Trophoblast cell (in vitro differentiated cells and primary cell): ENCODE results near the gene TNS3.

Source experiments
- DNase-seq, 2 donors: peaks; one replicate each; pipeline ENCODE4 v3.0.0-alpha.2; 2016
- H2AFZ ChIP-seq: 2 replicates; pipeline ENCODE4 v1.6.1; 2013; ENCODE audit warnings: low read length, moderate library complexity, mild to moderate bottlenecking; ENCODE audit not compliant: insufficient read depth, poor library complexity
- H2AK5ac ChIP-seq: 2 replicates; pipeline ENCODE4 v1.6.1; 2013; ENCODE audit warnings: mild to moderate bottlenecking, low read length
- H2BK120ac ChIP-seq: 2 replicates; pipeline ENCODE4 v1.6.1; 2013; ENCODE audit warnings: low read length, mild to moderate bottlenecking, moderate library complexity; ENCODE audit not compliant: insufficient read depth, poor library complexity
- H2BK12ac ChIP-seq: 2 replicates; pipeline ENCODE4 v1.6.1; 2013; ENCODE audit warnings: mild to moderate bottlenecking, low read length, moderate library complexity
- H2BK5ac ChIP-seq: 2 replicates; pipeline ENCODE4 v1.6.1; 2013; ENCODE audit warnings: low read length, low read depth, moderate library complexity, mild to moderate bottlenecking; ENCODE audit not compliant: poor library complexity
- H3K14ac ChIP-seq: 2 replicates; pipeline ENCODE4 v1.6.1; 2013; ENCODE audit warnings: mild to moderate bottlenecking, low read length
- H3K18ac ChIP-seq: 2 replicates; pipeline ENCODE4 v1.6.1; 2013; ENCODE audit warnings: mild to moderate bottlenecking, low read length
- H3K23ac ChIP-seq: 2 replicates; pipeline ENCODE4 v1.6.1; 2013; ENCODE audit warnings: low read length
- H3K27ac ChIP-seq: 2 replicates; pipeline ENCODE4 v1.5.1; 2013; ENCODE audit warnings: low read depth, mild to moderate bottlenecking, inconsistent platforms, low read length, moderate library complexity
- H3K27me3 ChIP-seq: 2 replicates; pipeline ENCODE4 v1.6.1; 2013; ENCODE audit warnings: inconsistent platforms, mild to moderate bottlenecking, low read length, moderate library complexity; ENCODE audit not compliant: insufficient read depth
- H3K36me3 ChIP-seq, 2 experiments: 1 replicate in 1 of 2; 2 replicates in 1 of 2; pipeline ENCODE4 v1.6.1; 2013; ENCODE audit warnings: low read length in 2 of 2, mild to moderate bottlenecking in 2 of 2, moderate library complexity in 1 of 2; ENCODE audit not compliant: insufficient read depth in 2 of 2, control insufficient read depth in 1 of 2
- H3K4ac ChIP-seq: 2 replicates; pipeline ENCODE4 v1.6.1; 2013; ENCODE audit warnings: low read depth, mild to moderate bottlenecking, low read length, moderate library complexity
- H3K4me1 ChIP-seq, 2 experiments: 1 replicate in 1 of 2; 2 replicates in 1 of 2; pipeline ENCODE4 v1.6.1; 2013; ENCODE audit warnings: low read length in 2 of 2, mild to moderate bottlenecking in 2 of 2, moderate library complexity in 1 of 2; ENCODE audit not compliant: insufficient read depth in 2 of 2, control insufficient read depth in 1 of 2
- H3K4me2 ChIP-seq: 2 replicates; pipeline ENCODE4 v1.6.1; 2013; ENCODE audit warnings: inconsistent platforms, mild to moderate bottlenecking, low read length, moderate library complexity
- H3K4me3 ChIP-seq: 2 replicates; pipeline ENCODE4 v1.5.1; 2013; ENCODE audit warnings: mild to moderate bottlenecking, low read depth, low read length, inconsistent platforms
- H3K79me1 ChIP-seq: one replicate; pipeline ENCODE4 v1.6.1; 2013; ENCODE audit warnings: low read length
- H3K79me2 ChIP-seq: 2 replicates; pipeline ENCODE4 v1.6.1; 2013; ENCODE audit warnings: low read length, mild to moderate bottlenecking; ENCODE audit not compliant: control insufficient read depth, insufficient read depth, poor library complexity
- H3K9ac ChIP-seq: 2 replicates; pipeline ENCODE4 v1.6.1; 2013; ENCODE audit warnings: mild to moderate bottlenecking, low read length
- H3K9me3 ChIP-seq: 2 replicates; pipeline ENCODE4 v1.6.1; 2013; ENCODE audit warnings: low read depth, mild to moderate bottlenecking, control low read depth, inconsistent platforms, low read length; ENCODE audit not compliant: insufficient read depth
- H4K12ac ChIP-seq: 2 replicates; pipeline ENCODE4 v1.6.1; 2013; ENCODE audit warnings: low read depth, mild to moderate bottlenecking, low read length, moderate library complexity
- H4K8ac ChIP-seq: 2 replicates; pipeline ENCODE4 v1.6.1; 2013; ENCODE audit warnings: low read depth, mild to moderate bottlenecking, low read length, moderate library complexity
- H4K91ac ChIP-seq: one replicate; pipeline ENCODE4 v1.6.1; 2013; ENCODE audit warnings: low read depth, mild to moderate bottlenecking, low read length, moderate library complexity
- WGBS: extraction: QIAGEN DNeasy Blood & Tissue Kit; methylation state at CpG from one replicate; pipeline ENCODE4 v1.1.7; 2013; ENCODE audit warnings: missing lambda C conversion rate; ENCODE audit not compliant: insufficient read length, insufficient coverage; ENCODE audit errors: extremely low coverage; 5-methylcytosine and 5-hydroxymethylcytosine counted together

Gene TNS3

DNA sequence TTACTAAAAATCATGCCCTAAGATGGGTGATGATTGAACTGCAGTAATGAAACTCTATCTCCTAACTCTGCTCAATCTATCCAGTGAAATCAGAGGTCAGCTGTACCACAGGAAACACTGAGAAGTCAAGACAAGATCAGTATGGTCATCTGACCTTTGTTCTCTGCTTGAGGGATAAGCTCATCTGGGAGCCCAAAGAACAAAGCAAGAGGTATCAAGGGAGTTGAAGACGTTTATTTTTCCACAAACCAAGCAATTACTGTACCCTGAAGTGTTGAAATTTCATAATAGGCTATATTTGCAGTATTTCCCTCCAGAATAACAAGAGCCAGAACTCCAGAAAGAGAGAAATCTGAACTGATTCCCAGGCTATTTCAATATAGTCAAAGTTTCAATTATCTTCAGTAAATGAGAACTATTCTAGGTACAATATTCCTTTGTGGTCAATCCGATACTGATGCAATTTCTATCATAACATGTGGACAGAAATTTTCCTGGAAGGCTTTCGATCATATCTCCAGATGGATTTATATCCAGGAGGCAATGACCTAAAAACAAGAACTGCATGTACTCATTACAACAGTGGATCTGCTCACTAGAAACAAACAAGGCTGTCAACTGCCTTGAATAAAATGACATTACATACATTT is 345.3 kb downstream of the TNS3 start:
- no peak overlapping the region for H4K12ac ChIP-seq
- H3K4me3 ChIP-seq, result no peak overlapping the region
- H3K9ac ChIP-seq, result no peak overlapping the region
- H3K23ac ChIP-seq, result no peak overlapping the region
- no peak overlapping the region for H3K27ac ChIP-seq
- no peak overlapping the region for H3K4me2 ChIP-seq
- H2BK12ac ChIP-seq, result no peak overlapping the region
- no peaks in the 10 kb centered on the region for H3K27me3 ChIP-seq
- no peak overlapping the region for H3K4ac ChIP-seq
- H4K8ac ChIP-seq, result no peak overlapping the region
- H2BK5ac ChIP-seq, result no peak overlapping the region
- WGBS, result no CpG with 5 or more reads among the region's 3 CpGs
- no peak overlapping the region for H2AK5ac ChIP-seq
- no peaks in the 10 kb centered on the region for H3K9me3 ChIP-seq
- no peak overlapping the region for H2BK120ac ChIP-seq
- H3K18ac ChIP-seq, result no peak overlapping the region
- H3K79me1 ChIP-seq, result no peaks in the 10 kb centered on the region
- no peak overlapping the region for H3K14ac ChIP-seq
- H3K4me1 ChIP-seq, result peaks cover 0 to 2% of the 10 kb centered on the region in 2 experiments
- no peak overlapping the region for H2AFZ ChIP-seq
- H3K36me3 ChIP-seq, result no peaks in the 10 kb centered on the region
- H4K91ac ChIP-seq, result no peak overlapping the region
- DNase-seq, result no peak
- H3K79me2 ChIP-seq, result no peaks in the 10 kb centered on the region

DNA sequence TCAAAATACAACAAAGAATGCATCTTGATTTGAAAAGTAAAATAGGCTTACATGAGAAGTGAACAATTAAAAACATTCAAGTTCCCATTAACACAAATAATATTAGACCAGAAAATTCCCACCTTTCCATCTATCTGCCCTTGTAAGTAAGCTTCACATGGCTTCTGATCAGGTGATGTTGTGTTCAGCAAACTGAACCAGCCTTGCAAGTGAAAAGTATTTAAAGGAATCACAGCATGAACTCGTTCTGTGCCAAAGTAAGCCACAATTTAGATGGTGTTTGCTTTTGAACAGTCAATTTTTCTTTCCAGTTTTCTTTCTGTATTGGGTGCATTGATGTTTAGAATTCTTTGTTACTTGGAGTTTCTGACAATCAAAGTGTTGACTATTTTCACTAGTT is 347.9 kb downstream of the TNS3 start:
- Histone ChIP-seq H2BK120ac (no peak overlapping the region), H4K91ac (no peak overlapping the region), H2AK5ac (no peak overlapping the region), H3K27ac (no peak overlapping the region), H3K4me1 (no peaks in the 10 kb centered on the region), H3K9ac (no peak overlapping the region), H3K36me3 (no peaks in the 10 kb centered on the region), H3K9me3 (no peaks in the 10 kb centered on the region), H3K4ac (no peak overlapping the region), H4K12ac (no peak overlapping the region), H3K4me3 (no peak overlapping the region), H3K27me3 (no peaks in the 10 kb centered on the region), H3K18ac (no peak overlapping the region), H2BK5ac (no peak overlapping the region), H2BK12ac (no peak overlapping the region), H3K4me2 (no peak overlapping the region), H3K23ac (no peak overlapping the region), H3K14ac (no peak overlapping the region), H2AFZ (no peak overlapping the region), H4K8ac (no peak overlapping the region), H3K79me2 (no peaks in the 10 kb centered on the region), H3K79me1 (no peaks in the 10 kb centered on the region)
- DNase-seq, result no peak
- no CpG with 5 or more reads among the region's 1 CpG for WGBS

DNA sequence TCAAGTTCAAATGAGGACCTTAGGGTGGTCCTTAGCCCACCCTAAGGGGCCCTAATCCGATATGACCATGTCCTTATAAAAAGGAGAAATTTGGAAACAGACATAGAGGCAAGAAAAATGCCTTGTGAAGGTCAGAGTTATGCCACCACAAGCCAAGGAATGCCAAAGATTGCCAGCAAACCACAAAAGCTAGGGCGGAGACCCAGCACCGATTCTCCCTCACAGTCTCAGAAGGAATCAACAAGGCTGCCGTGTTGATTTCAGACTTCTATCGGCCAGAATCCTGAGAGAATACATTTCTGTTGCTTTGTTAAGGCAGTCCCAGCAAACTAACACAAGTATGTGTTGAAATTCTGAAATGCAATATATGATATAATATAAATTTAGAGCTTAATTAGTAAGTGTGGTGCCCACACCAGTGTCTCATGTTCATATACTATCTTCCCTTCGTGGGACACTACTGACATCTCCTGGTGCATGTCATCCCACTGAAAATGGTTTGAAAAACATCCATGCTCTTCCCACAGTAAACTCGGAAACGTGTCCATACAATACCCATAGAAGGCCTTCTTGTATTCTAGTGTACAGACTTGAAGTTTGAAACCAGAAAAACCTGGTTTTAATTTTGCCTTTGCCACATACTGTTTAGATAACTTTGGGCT is 349.0 kb downstream of the TNS3 start:
- Histone ChIP-seq H3K14ac (no peak overlapping the region), H4K8ac (no peak overlapping the region), H2AFZ (no peak overlapping the region), H3K27ac (no peak overlapping the region), H3K9me3 (no peaks in the 10 kb centered on the region), H3K4me3 (no peak overlapping the region), H4K12ac (no peak overlapping the region), H3K18ac (no peak overlapping the region), H3K4me2 (no peak overlapping the region), H3K79me2 (no peaks in the 10 kb centered on the region), H3K36me3 (no peaks in the 10 kb centered on the region), H3K79me1 (no peaks in the 10 kb centered on the region), H3K27me3 (no peaks in the 10 kb centered on the region), H2AK5ac (no peak overlapping the region), H2BK120ac (no peak overlapping the region), H3K4me1 (peaks cover 2% of the 10 kb centered on the region in 2 experiments), H3K4ac (no peak overlapping the region), H2BK5ac (no peak overlapping the region), H3K9ac (no peak overlapping the region), H3K23ac (no peak overlapping the region), H4K91ac (no peak overlapping the region), H2BK12ac (no peak overlapping the region)
- peak in 1 of 2 donors; percentile 43 for DNase-seq
- WGBS, result no CpG with 5 or more reads among the region's 8 CpGs

DNA sequence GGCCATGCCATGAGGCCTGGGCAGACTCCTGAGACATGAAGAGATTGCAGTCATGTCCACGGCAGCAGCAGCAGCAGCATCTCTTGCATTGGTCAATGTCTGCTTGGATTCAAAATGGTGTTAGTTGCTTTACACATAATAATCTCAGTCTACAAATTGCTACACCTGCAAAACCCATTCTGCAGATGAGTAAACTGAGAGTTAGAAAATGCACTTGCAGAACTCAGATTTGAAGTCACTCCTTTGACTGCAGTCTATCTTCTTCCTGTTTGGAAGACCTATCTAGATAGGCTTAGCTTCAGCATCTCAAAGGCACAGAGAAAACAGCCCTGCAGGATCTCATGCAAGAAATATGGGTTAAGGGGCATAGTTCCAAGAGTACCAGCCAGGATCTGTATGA is 350.3 kb downstream of the TNS3 start:
- Histone ChIP-seq H3K27me3 (no peaks in the 10 kb centered on the region), H2BK12ac (no peak overlapping the region), H3K9me3 (no peaks in the 10 kb centered on the region), H3K9ac (no peak overlapping the region), H3K79me1 (no peaks in the 10 kb centered on the region), H4K8ac (no peak overlapping the region), H3K23ac (no peak overlapping the region), H3K18ac (no peak overlapping the region), H3K4me3 (no peak overlapping the region), H2AK5ac (no peak overlapping the region), H3K14ac (no peak overlapping the region), H3K79me2 (peaks cover 2% of the 10 kb centered on the region), H3K36me3 (no peaks in the 10 kb centered on the region), H4K91ac (no peak overlapping the region), H3K4me1 (peaks cover 10% of the 10 kb centered on the region in 2 experiments), H4K12ac (no peak overlapping the region), H3K4ac (no peak overlapping the region), H2BK5ac (no peak overlapping the region), H2AFZ (no peak overlapping the region), H3K27ac (no peak overlapping the region), H2BK120ac (no peak overlapping the region), H3K4me2 (no peak overlapping the region)
- no CpG with 5 or more reads among the region's 1 CpG for WGBS
- DNase-seq, result no peak
